Measurements from ENCODE around the gene NCOA3.

GRCh38 chr20:47482705-47483104, 19.0 kb upstream of the NCOA3 start:
- TF ChIP-seq NFIC (IDR thresholded peaks at IDR 0.05) (no peak), REST (IDR thresholded peaks at IDR 0.05; ENCODE audit: low read depth) (no peak), EP300 (IDR thresholded peaks at IDR 0.05; ENCODE audit: borderline replicate concordance) (no peak), MAX (IDR thresholded peaks at IDR 0.05) (no peak), CREB1 (IDR thresholded peaks at IDR 0.05; ENCODE audit: low read depth) (no peak), CEBPB (IDR thresholded peaks at IDR 0.05) (no peak), YY1 (IDR thresholded peaks at IDR 0.05; ENCODE audit: low read depth) (no peak), FOXM1 (IDR thresholded peaks at IDR 0.05; ENCODE audit: borderline replicate concordance, low read depth) (no peak), USF1 (IDR thresholded peaks at IDR 0.05) (no peak), RAD21 (IDR thresholded peaks at IDR 0.05; ENCODE audit: low read depth) (no peak)

Data from Ishikawa (cell line).